Heart right ventricle (tissue), 16 donors: ENCODE results near the gene IFT80. TPM values are rescaled to one million over a fixed set of nuclear protein-coding genes. Genes with fewer than 3 reads are reported as not detected.

Experiments used
- ATAC-seq, 8 donors: fragments of 200-7000 bp; cut with Tn5 transposase; one replicate each; pipeline ENCODE4 v1.9.1; 2020; ENCODE audit warnings: mild to moderate bottlenecking in 8 of 8, moderate library complexity in 8 of 8, moderate number of reproducible peaks in 1 of 8
- DNase-seq, 2 donors: peaks; one replicate each; pipeline ENCODE4 v3.0.0-alpha.2; 2020
- H3K27ac ChIP-seq, 10 donors: fragments of 200-600 bp; sonication (generic) in 2 of 10; one replicate each; pipeline versions ENCODE4 v1.5.0 to v1.8.0; 2020 to 2022; ENCODE audit warnings: mild to moderate bottlenecking in 3 of 10
- H3K27me3 ChIP-seq, 7 donors: fragments of 200-600 bp; one replicate each; pipeline ENCODE4 v1.8.0; 2021 to 2022; ENCODE audit warnings: mild to moderate bottlenecking in 2 of 7
- H3K36me3 ChIP-seq, 9 donors: fragments of 200-600 bp; sonication (generic) in 1 of 9; one replicate each; pipeline versions ENCODE4 v1.5.0 to v1.8.0; 2020 to 2022; ENCODE audit warnings: mild to moderate bottlenecking in 2 of 9
- H3K4me1 ChIP-seq, 9 donors: fragments of 200-600 bp; sonication (generic) in 1 of 9; one replicate each; pipeline versions ENCODE4 v1.5.0 to v1.8.0; 2020 to 2022; ENCODE audit warnings: mild to moderate bottlenecking in 4 of 9
- H3K4me3 ChIP-seq, 10 donors: fragments of 200-600 bp; sonication (generic) in 2 of 10; one replicate each; pipeline versions ENCODE4 v1.5.0 to v1.8.0; 2020 to 2022; ENCODE audit warnings: mild to moderate bottlenecking in 7 of 10, moderate library complexity in 2 of 10
- H3K9me3 ChIP-seq, 11 donors: fragments of 200-600 bp in 10 of 11; sonication (generic) in 2 of 11; one replicate each; pipeline versions ENCODE4 v1.5.0 to v1.8.0; 2013 to 2022; ENCODE audit warnings: mild to moderate bottlenecking in 2 of 11, control low read depth in 1 of 11, moderate library complexity in 1 of 11
- WGBS, 2 donors: extraction: QIAGEN DNeasy Blood & Tissue Kit; methylation state at CpG; one replicate each; pipeline ENCODE4 v1.1.7; 2013; ENCODE audit warnings: inconsistent platforms in 1 of 2; 5-methylcytosine and 5-hydroxymethylcytosine counted together
- intact Hi-C, 10 donors: fragments of 100-400 bp; cut with DNase I; formaldehyde crosslinking; loops; one replicate each; pipeline versions ENCODE4 v1.11.1 to v1.14.2; 2022
- long read RNA-seq, 3 donors: library from polyadenylated mRNA; unstranded; transcript quantifications; one replicate each; pipeline ENCODE4 v2.0.0, GENCODE V29; 2020 to 2021
- polyA plus RNA-seq, 2 donors: library from polyadenylated mRNA; stranded (reverse); fragments of 200-250 nt; gene quantifications; one replicate each; pipeline ENCODE4 v1.2.3, GENCODE V29; 2013
- total RNA-seq, 10 donors: library from RNA; stranded (reverse); fragmentation: NEBNext Ultra II Directional in 3 of 10; extraction: Animal tissue kit (Norgen Biotek cat#: 25700) in 3 of 10; gene quantifications; one replicate each; pipeline versions ENCODE4 v1.2.1 to v1.2.4, GENCODE V29; 2021 to 2023
- TF ChIP-seq, protein P1 (sequence below), 9 donors: fragments of 200-600 bp; sonication (generic) in 2 of 9; IDR thresholded peaks; one replicate each; pipeline versions ENCODE4 v1.5.0 to v1.8.0; 2021 to 2022; ENCODE audit warnings: antibody characterized with exemption in 9 of 9, mild to moderate bottlenecking in 5 of 9, moderate library complexity in 1 of 9
- donor health status: Arrhythmogenic right ventricular cardiomyopathy.
- donor health status: ischemic (EF 13 %, LVEDD 7.1; RV severe dilation, severe dysfunction).
- donor health status: healthy with polysubstance abuse.
- donor health status: DM: no; HTN: yes; CAD: no.
- donor health status: DM: no; HTN: no; CAD: no.
- donor health status: ischemic (EF 25% LVEDD 6.9; RV normal size, moderate dysfunction).
- donor health status: ischemic (EF 25% LVEDD 5.7; RV mildly dilated, moderate dysfunction).
- donor health status: healthy.
- donor health status: DM: yes; HTN: yes; CAD: no.
- donor health status: Ischemic cardiomyopathy.
- donor health status: ischemic (EF 35%, LVEDD 5.7; RV mildly dilated, moderate dysfunction).
- donor health status: nonischemic (EF 11% LVEDD 7.7; RV severe dilation, severe dysfunction).
- donor health status: DM: yes; HTN: yes; CAD: no.
- donor health status: PGD.
- donor health status: ischemic (EF 29% LVEDD 5.4; RV normal size, mild dysfunction).
- donor health status: nonischemic (EF 23%, LVEDD 6.1; RV moderate dilation, normal function).

The IFT80 gene
- 10 to 100 TPM in 9 of 10 donors, 1 to 10 TPM in 1; 6.9 to 16.3 (median 14.4) TPM for total RNA-seq
- 10 to 100 TPM in 1 of 2 donors, 1 to 10 TPM in 1; 5.3 to 14.4 TPM for polyA plus RNA-seq
- long read RNA-seq, donor 1, full-length matches to known transcripts, result 5 of 5 reads
- long read RNA-seq, donor 1, partial matches to known transcripts, result 0 of 5 reads
- long read RNA-seq, donor 1, other reads (novel, unspliced or antisense), result 0 of 5 reads
- long read RNA-seq, donor 2, full-length matches to known transcripts, result 2 of 2 reads
- long read RNA-seq, donor 2, partial matches to known transcripts, result 0 of 2 reads
- long read RNA-seq, donor 2, other reads (novel, unspliced or antisense), result 0 of 2 reads
- long read RNA-seq, donor 3, full-length matches to known transcripts, result 4 of 7 reads
- long read RNA-seq, donor 3, partial matches to known transcripts, result 0 of 7 reads
- long read RNA-seq, donor 3, other reads (novel, unspliced or antisense), result 3 of 7 reads

DNA sequence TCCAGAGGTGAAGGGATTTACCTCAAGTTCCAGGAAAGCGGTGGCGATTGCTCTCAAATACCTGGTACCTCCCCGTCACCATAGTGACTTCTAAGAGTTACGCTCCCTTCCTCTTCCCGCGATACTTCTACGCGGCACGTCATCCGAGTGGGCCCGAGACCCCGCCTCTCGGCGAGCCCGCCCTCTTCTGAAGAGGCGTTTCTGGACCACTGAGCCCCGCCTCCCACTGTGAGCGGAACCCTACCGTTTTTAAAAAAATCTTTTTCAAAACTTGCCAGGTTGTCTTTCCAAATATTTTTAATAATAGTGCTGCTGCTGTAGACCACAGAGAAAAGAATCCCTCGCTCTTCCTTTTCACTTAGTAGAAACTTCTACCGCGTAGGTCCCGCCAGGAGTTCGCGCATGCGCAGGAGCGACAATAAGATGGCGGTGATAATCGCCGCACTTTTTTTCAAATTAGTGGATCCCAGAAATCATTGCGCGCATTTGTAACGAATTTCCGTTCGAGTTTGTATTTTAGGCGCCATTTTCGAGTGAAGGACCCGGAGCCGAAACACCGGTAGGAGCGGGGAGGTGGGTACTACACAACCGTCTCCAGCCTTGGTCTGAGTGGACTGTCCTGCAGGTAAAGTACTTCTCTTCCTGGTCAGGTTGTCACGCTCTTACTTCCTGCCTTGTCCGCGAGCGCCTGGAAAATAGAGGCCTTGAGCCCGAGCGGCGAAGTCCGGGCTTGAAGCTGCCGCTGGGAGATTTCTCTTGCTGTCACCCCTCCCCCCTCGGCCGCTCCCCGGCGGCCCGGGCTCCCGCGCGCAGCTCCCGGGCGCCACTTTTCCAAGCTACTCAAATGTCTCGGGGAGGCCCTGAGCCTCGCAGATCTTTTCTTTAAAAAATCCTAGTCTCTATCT lies at the start of gene IFT80, which contains the start of gene SMC4:
IFT80 (minus strand) TSS at position 101 of the 905 bp plus-strand sequence. CDS start 14,625 bp downstream, outside the sequence.
SMC4 (plus strand) TSS at position 526 of the 905 bp plus-strand sequence. CDS start 1,177 bp downstream, outside the sequence.
- intact Hi-C loops, result no loop called here
- DNase-seq, result peak; percentile 95 to 96
- Histone ChIP-seq H3K4me1 (peaks cover 2 to 46% (median 29%) of the 10 kb centered on the region in 9 donors), H3K4me3 (peak within 1 kb of the TSS; percentile 59 to 88 (median 81)), H3K36me3 (peaks cover 0 to 2% (median 0%) of the 10 kb centered on the region in 9 donors), H3K9me3 (no peaks in the 10 kb centered on the region), H3K27me3 (no peaks in the 10 kb centered on the region), H3K27ac (peak within 1 kb of the TSS; percentile 70 to 95 (median 84))
- TF ChIP-seq, protein P1, sequence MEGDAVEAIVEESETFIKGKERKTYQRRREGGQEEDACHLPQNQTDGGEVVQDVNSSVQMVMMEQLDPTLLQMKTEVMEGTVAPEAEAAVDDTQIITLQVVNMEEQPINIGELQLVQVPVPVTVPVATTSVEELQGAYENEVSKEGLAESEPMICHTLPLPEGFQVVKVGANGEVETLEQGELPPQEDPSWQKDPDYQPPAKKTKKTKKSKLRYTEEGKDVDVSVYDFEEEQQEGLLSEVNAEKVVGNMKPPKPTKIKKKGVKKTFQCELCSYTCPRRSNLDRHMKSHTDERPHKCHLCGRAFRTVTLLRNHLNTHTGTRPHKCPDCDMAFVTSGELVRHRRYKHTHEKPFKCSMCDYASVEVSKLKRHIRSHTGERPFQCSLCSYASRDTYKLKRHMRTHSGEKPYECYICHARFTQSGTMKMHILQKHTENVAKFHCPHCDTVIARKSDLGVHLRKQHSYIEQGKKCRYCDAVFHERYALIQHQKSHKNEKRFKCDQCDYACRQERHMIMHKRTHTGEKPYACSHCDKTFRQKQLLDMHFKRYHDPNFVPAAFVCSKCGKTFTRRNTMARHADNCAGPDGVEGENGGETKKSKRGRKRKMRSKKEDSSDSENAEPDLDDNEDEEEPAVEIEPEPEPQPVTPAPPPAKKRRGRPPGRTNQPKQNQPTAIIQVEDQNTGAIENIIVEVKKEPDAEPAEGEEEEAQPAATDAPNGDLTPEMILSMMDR (IDR thresholded peaks at IDR 0.05), result no peak
- ATAC-seq, result peak; percentile 98 to 99 (median 99)
- WGBS, 2 donors, result 0 to 1% methylated on average over 63 of the region's 63 CpGs

DNA sequence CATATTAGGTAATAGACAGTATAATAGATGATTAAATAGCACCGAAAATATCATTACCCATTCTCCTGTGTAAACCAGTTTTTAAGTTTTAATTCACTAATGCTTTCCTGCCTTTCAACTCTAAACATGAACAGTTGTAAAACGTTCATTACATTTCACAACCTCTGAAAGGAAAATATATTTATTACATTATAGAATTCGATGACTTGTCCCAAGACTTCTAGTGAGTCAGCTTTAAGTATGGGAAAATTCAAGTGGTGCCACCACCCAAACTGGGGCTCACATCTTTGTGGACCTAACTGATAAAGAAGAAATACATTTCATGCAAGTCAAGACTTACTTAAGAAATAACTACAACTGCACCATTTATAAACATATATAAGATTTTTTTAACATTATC lies 48.5 kb upstream of the IFT80 start:
- DNase-seq, result no peak
- 75 to 77% methylated on average over 3 of the region's 3 CpGs for WGBS, 2 donors

DNA sequence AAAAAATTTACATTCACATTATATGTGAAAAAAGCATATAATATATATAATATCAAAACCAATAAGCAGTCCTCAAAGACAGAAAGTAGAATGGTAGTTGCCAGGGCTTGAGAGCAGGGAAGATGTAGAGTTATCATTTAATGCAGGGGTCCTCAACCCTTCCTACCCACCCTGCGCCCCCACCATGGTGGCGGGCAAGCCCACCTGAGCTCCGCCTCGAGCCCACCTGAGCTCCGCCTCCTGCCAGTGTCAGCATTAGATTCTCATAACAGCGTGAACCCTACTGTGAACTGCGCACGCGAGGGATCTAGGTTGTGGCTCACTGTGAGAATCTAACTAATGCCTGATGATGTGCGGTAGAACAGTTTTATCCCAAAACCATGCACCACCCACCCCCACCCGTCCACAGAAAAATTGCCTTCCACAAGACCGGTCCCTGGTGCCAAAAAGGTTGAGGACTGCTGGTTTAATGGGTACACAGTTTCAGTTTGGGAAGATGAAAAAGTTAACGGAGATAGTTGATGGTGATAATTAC lies 47.6 kb upstream of the IFT80 start:
- H3K27ac ChIP-seq, result no peak overlapping the region
- TF ChIP-seq, protein P1 (IDR thresholded peaks at IDR 0.05), result no peak
- intact Hi-C loops, result no loop called here

More for the DNA sequence above, 48.5 kb upstream of the IFT80 start:
- Histone ChIP-seq H3K36me3 (peaks cover 0 to 8% (median 0%) of the 10 kb centered on the region in 9 donors), H3K27ac (no peak overlapping the region), H3K27me3 (peaks cover 0 to 30% (median 16%) of the 10 kb centered on the region in 7 donors), H3K4me3 (no peak overlapping the region), H3K4me1 (peaks cover 0 to 31% (median 15%) of the 10 kb centered on the region in 9 donors), H3K9me3 (no peaks in the 10 kb centered on the region)
- TF ChIP-seq, protein P1 (IDR thresholded peaks at IDR 0.05), result no peak
- no peak for ATAC-seq
- intact Hi-C loops, result no loop called here

More for the DNA sequence above, 47.6 kb upstream of the IFT80 start:
- H3K4me1 ChIP-seq, result peaks cover 0 to 31% (median 15%) of the 10 kb centered on the region in 9 donors
- ATAC-seq (no peak), DNase-seq (no peak)
- no peaks in the 10 kb centered on the region for H3K9me3 ChIP-seq
- H3K4me3 ChIP-seq, result no peak overlapping the region
- 97% methylated on average over 13 of the region's 13 CpGs for WGBS, 2 donors
- H3K36me3 ChIP-seq, result peaks cover 0 to 8% (median 0%) of the 10 kb centered on the region in 9 donors
- peaks cover 0 to 30% (median 16%) of the 10 kb centered on the region in 7 donors for H3K27me3 ChIP-seq
